Natural killer cell (primary cell): ENCODE data around the gene TMEM178A. TPM values are rescaled to one million over a fixed set of nuclear protein-coding genes. Genes with fewer than 3 reads are reported as not detected.
"Not testable (repeated sequence)": the region's sequence is repeated elsewhere in the genome, so short reads cannot be mapped to it uniquely, and the experiment has no call there.

Source experiments
- ATAC-seq, 3 donors: fragments of 150-1000 bp in 2 of 3; fragments of 200-7000 bp in 1 of 3; cut with Tn5 transposase; 1 replicate in 1 of 3; 2 replicates in 2 of 3; pipeline ENCODE4 v1.10.0; 2021; ENCODE audit warnings: mild to moderate bottlenecking in 2 of 3, moderate library complexity in 2 of 3
- DNase-seq, 2 donors: peaks; one replicate each; pipeline versions ENCODE4 v3.0.0 to v3.0.0-alpha.2; 2013 to 2021; ENCODE audit warnings: mixed read lengths in 1 of 2
- H3K27ac ChIP-seq: one replicate; pipeline ENCODE4 v1.5.1; 2013; ENCODE audit warnings: mild to moderate bottlenecking, low read length
- H3K27me3 ChIP-seq: one replicate; pipeline ENCODE4 v1.6.1; 2013; ENCODE audit warnings: low read length; ENCODE audit not compliant: control insufficient read depth, insufficient read depth
- H3K36me3 ChIP-seq: one replicate; pipeline ENCODE4 v1.6.1; 2013; ENCODE audit warnings: low read length; ENCODE audit not compliant: control insufficient read depth, insufficient read depth
- H3K4me1 ChIP-seq: one replicate; pipeline ENCODE4 v1.6.1; 2013; ENCODE audit warnings: low read length; ENCODE audit not compliant: control insufficient read depth, insufficient read depth
- H3K4me3 ChIP-seq: one replicate; pipeline ENCODE4 v1.5.1; 2013; ENCODE audit warnings: low read length
- H3K9me3 ChIP-seq: one replicate; pipeline ENCODE4 v1.6.1; 2013; ENCODE audit warnings: low read length; ENCODE audit not compliant: control insufficient read depth, insufficient read depth
- H3K27ac Mint-ChIP-seq, 2 donors: one replicate each; pipeline ENCODE4 v1.8.0; 2022; ENCODE audit warnings: mild to moderate bottlenecking in 2 of 2, mixed read lengths in 2 of 2, moderate library complexity in 1 of 2
- H3K27me3 Mint-ChIP-seq, 2 donors: one replicate each; pipeline ENCODE4 v1.8.0; 2022; ENCODE audit warnings: low read depth in 2 of 2, mixed read lengths in 2 of 2
- H3K36me3 Mint-ChIP-seq: one replicate; pipeline ENCODE4 v1.8.0; 2022; ENCODE audit warnings: mixed read lengths
- H3K4me1 Mint-ChIP-seq, 2 donors: one replicate each; pipeline ENCODE4 v1.8.0; 2022; ENCODE audit warnings: mixed read lengths in 2 of 2
- H3K4me3 Mint-ChIP-seq: one replicate; pipeline ENCODE4 v1.8.0; 2022; ENCODE audit warnings: mild to moderate bottlenecking, moderate library complexity, mixed read lengths
- H3K9me3 Mint-ChIP-seq, 2 donors: one replicate each; pipeline ENCODE4 v1.8.0; 2022; ENCODE audit warnings: mixed read lengths in 2 of 2
- WGBS: methylation state at CpG from one replicate; pipeline ENCODE4 v1.1.7; 2013; ENCODE audit warnings: missing lambda C conversion rate; ENCODE audit not compliant: insufficient coverage; 5-methylcytosine and 5-hydroxymethylcytosine counted together
- intact Hi-C: fragments of 100-400 bp; cut with micrococcal nuclease; formaldehyde crosslinking; loops from one replicate; pipeline ENCODE4 v1.14.2; 2022
- total RNA-seq, 4 donors: library from RNA; stranded (reverse); fragments of 120-200 nt in 1 of 4; gene quantifications; one replicate each; pipeline versions ENCODE4 v1.2.3 to v1.2.4, GENCODE V29; 2013 to 2022
- TF ChIP-seq, protein P1 (sequence below): fragments of 200-600 bp; IDR thresholded peaks from one replicate; pipeline ENCODE4 v1.8.0; 2022; ENCODE audit warnings: antibody characterized with exemption

Gene TMEM178A
- total RNA-seq, 3 donors from 2014 or later (not counting 1 experiment from before 2014, with no cell fraction given), result 0.21 TPM; not detected in 2

DNA sequence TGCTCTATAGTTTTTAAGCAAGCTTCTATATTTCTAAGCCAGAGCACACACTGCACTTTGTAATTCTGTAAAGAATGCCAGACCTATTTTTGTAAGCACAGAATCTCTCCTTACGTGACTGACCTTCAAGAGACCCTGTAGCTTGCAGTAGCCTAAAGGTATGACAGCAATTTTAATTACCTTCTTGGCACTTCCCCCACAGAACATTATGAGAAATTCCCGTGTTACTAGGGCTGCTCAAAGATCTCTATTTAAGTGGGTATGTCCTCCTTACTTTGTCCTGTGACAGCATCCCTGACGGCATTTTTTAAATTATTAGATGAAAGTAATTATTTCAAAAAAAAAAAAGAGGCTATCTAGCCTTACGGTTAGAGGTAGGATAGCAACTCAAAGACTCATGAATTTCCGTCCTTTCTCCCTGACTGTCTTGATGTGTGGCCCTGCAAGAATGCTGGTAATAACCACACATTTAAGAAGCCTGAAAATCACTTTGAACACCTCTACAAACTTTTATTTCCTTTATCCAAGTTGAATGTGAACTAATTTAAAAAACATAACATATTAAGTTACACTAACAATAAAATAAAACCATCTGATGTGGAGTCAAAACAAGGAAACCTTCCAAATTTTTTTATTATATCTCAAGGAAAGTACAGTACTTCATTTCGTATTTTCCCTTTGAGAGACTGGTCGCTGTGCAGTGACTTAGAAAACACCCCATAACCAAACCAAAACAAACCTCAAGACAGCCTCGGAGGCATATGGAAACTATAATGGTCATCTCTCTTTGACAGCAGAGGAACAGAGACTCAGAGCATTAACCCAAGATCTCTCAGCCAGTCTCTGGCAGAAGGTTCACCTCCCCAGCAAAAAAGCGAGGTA lies 58.5 kb downstream of the TMEM178A start:
- 90% methylated on average over 8 of the region's 9 CpGs for WGBS
- DNase-seq, result no peak
- H3K27me3 Mint-ChIP-seq, result peaks cover 3 to 9% of the 10 kb centered on the region in 2 donors
- H3K4me3 Mint-ChIP-seq, result no peak overlapping the region
- H3K4me1 Mint-ChIP-seq, result peaks cover 0 to 10% of the 10 kb centered on the region in 2 donors
- Histone ChIP-seq H3K4me1 (no peaks in the 10 kb centered on the region), H3K9me3 (no peaks in the 10 kb centered on the region), H3K27ac (no peak overlapping the region), H3K36me3 (no peaks in the 10 kb centered on the region), H3K4me3 (no peak overlapping the region), H3K27me3 (no peaks in the 10 kb centered on the region)
- H3K36me3 Mint-ChIP-seq, result no peaks in the 10 kb centered on the region
- H3K27ac Mint-ChIP-seq, result no peak overlapping the region
- intact Hi-C loops, result no loop called here
- H3K9me3 Mint-ChIP-seq, result no peaks in the 10 kb centered on the region
- ATAC-seq, result no peak
- TF ChIP-seq, protein P1, sequence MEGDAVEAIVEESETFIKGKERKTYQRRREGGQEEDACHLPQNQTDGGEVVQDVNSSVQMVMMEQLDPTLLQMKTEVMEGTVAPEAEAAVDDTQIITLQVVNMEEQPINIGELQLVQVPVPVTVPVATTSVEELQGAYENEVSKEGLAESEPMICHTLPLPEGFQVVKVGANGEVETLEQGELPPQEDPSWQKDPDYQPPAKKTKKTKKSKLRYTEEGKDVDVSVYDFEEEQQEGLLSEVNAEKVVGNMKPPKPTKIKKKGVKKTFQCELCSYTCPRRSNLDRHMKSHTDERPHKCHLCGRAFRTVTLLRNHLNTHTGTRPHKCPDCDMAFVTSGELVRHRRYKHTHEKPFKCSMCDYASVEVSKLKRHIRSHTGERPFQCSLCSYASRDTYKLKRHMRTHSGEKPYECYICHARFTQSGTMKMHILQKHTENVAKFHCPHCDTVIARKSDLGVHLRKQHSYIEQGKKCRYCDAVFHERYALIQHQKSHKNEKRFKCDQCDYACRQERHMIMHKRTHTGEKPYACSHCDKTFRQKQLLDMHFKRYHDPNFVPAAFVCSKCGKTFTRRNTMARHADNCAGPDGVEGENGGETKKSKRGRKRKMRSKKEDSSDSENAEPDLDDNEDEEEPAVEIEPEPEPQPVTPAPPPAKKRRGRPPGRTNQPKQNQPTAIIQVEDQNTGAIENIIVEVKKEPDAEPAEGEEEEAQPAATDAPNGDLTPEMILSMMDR, result no peak

- H3K4me1 Mint-ChIP-seq, result peaks cover 0 to 10% of the 10 kb centered on the region in 2 donors
- H3K36me3 Mint-ChIP-seq, result no peaks in the 10 kb centered on the region
- DNase-seq, result no peak
- H3K4me3 Mint-ChIP-seq, result no peak overlapping the region
- Histone ChIP-seq H3K27me3 (no peaks in the 10 kb centered on the region), H3K9me3 (no peaks in the 10 kb centered on the region), H3K4me3 (no peak overlapping the region), H3K27ac (no peak overlapping the region), H3K36me3 (no peaks in the 10 kb centered on the region), H3K4me1 (no peaks in the 10 kb centered on the region)
- WGBS, result 88% methylated on average over 4 of the region's 4 CpGs
- peaks cover 3 to 9% of the 10 kb centered on the region in 2 donors for H3K27me3 Mint-ChIP-seq
- H3K27ac Mint-ChIP-seq, result no peak overlapping the region
- no peaks in the 10 kb centered on the region for H3K9me3 Mint-ChIP-seq
- no peak for ATAC-seq
- TF ChIP-seq, protein P1, result no peak
- intact Hi-C loops, result no loop called here
Observed at GRCh38 chr2:39724828-39725144, 59.1 kb downstream of the TMEM178A start.

DNA sequence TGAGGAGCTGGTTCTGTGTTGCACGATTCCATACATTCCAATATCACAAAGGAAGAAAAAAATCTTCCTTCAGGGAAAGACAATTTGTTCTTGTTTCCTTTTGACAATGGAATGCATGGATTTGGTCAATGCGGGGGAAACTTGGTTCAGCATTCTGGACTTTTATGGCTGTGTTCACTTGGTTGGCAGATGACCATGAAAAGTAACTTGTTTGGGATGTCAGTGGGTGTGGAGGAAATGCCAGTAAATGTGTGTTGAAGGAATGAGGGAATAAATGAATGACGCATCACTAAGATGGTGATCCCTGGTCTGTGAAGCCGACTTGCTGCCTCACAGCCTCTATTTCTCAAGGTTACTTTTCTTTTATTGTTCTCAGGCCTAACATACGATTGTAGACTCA lies 59.7 kb downstream of the TMEM178A start:
- H3K4me1 ChIP-seq, result no peaks in the 10 kb centered on the region
- H3K27ac Mint-ChIP-seq, result no peak overlapping the region
- ATAC-seq (no peak), DNase-seq (no peak)
- intact Hi-C loops, result no loop called here
- H3K36me3 Mint-ChIP-seq, result no peaks in the 10 kb centered on the region
- peaks cover 0 to 10% of the 10 kb centered on the region in 2 donors for H3K4me1 Mint-ChIP-seq
- no peak overlapping the region for H3K4me3 ChIP-seq
- 92% methylated on average over 5 of the region's 5 CpGs for WGBS
- H3K4me3 Mint-ChIP-seq, result no peak overlapping the region
- H3K9me3 Mint-ChIP-seq, result no peaks in the 10 kb centered on the region
- TF ChIP-seq, protein P1, result no peak
- no peaks in the 10 kb centered on the region for H3K27me3 ChIP-seq
- no peak overlapping the region for H3K27ac ChIP-seq
- no peaks in the 10 kb centered on the region for H3K36me3 ChIP-seq
- H3K9me3 ChIP-seq, result no peaks in the 10 kb centered on the region
- H3K27me3 Mint-ChIP-seq, result peaks cover 1 to 9% of the 10 kb centered on the region in 2 donors

GRCh38 chr2:39728085-39728484 lies 62.4 kb downstream of the TMEM178A start:
- H3K9me3 Mint-ChIP-seq, H3K27me3 Mint-ChIP-seq, H3K27ac ChIP-seq, H3K9me3 ChIP-seq, DNase-seq, H3K27ac Mint-ChIP-seq, intact Hi-C loops, H3K4me1 Mint-ChIP-seq, H3K4me3 ChIP-seq, H3K4me1 ChIP-seq, ATAC-seq, H3K36me3 ChIP-seq, H3K4me3 Mint-ChIP-seq, H3K27me3 ChIP-seq, H3K36me3 Mint-ChIP-seq: not testable (repeated sequence)
- WGBS, result 28% methylated on average over 4 of the region's 4 CpGs
